ENCODE results near the gene GOLM1. TPM values are rescaled to one million over a fixed set of nuclear protein-coding genes. Genes with fewer than 3 reads are reported as not detected.

The GOLM1 gene
- total RNA-seq, 1 experiment from 2014 or later, result 71.6 TPM

DNA sequence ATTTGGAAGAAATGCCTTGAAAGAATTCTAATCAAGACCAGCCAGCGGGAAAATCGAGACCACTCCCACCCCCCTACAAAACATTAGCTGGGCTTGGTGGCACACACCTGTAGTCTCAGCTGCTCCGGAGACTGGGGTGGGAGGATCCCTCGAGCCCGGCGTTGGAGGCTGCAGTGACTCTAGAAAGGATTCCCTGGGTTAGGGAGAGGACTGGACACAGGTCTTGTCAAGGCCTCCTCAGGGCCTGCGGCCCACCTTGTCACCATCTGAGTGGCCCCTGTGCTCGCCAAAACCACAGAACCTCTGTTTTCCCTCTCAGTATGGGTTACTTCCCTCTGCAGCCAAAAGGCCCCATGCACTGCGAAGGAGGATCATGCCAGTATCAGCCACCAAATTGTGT lies 16.5 kb upstream of the GOLM1 start:
- H3K27ac ChIP-seq (ENCODE audit: insufficient read length, low read depth, low read length), result no peak overlapping the region
- H2BK12ac ChIP-seq (ENCODE audit: insufficient read length, low read depth, low read length), result no peak overlapping the region
- no peak overlapping the region for H3K4me2 ChIP-seq (ENCODE audit: insufficient read depth, insufficient read length, low read length)
- no peak overlapping the region for H2BK120ac ChIP-seq (ENCODE audit: low read depth, low read length, poor library complexity, severe bottlenecking)
- no peak overlapping the region for H3K23ac ChIP-seq (ENCODE audit: insufficient read length, low read depth, low read length)
- Mint-ChIP-seq H3K4me1 (peaks cover 8 to 12% of the 10 kb centered on the region in 2 experiments), H3K27ac (no peak overlapping the region), H3K9me3 (no peaks in the 10 kb centered on the region), H3K4me3 (no peak overlapping the region), H3K27me3 (ENCODE audit: low read depth) (peaks cover 39% of the 10 kb centered on the region), H3K36me3 (ENCODE audit: insufficient read depth in 1 of 3, low read depth in 3 of 3) (no peaks in the 10 kb centered on the region; a peak in 1 of 7 replicates)
- H2AK5ac ChIP-seq (ENCODE audit: insufficient read length, low read length), result no peak overlapping the region
- no peak overlapping the region for H3K4ac ChIP-seq (ENCODE audit: low read depth, low read length)
- H2BK5ac ChIP-seq (ENCODE audit: insufficient read length, low read length), result no peak overlapping the region
- no peak overlapping the region for H2BK15ac ChIP-seq (ENCODE audit: low read depth, low read length)
- no peak overlapping the region for H4K91ac ChIP-seq (ENCODE audit: insufficient read length, low read depth, low read length)
- H3K4me1 ChIP-seq (ENCODE audit: insufficient read depth, low read length), result no peaks in the 10 kb centered on the region
- no peak overlapping the region for H3K18ac ChIP-seq (ENCODE audit: insufficient read length, low read depth, low read length)
- H4K5ac ChIP-seq (ENCODE audit: insufficient read length, low read depth, low read length), result no peak overlapping the region
- no peak overlapping the region for H3K9ac ChIP-seq (ENCODE audit: extremely low read depth, insufficient read length, low read length)
- no peak overlapping the region for H3T11ph ChIP-seq (ENCODE audit: low read length)
- no peaks in the 10 kb centered on the region for H3K79me2 ChIP-seq (ENCODE audit: insufficient read depth, low read length)
- H3K56ac ChIP-seq (ENCODE audit: insufficient read length, low read depth, low read length), result no peak overlapping the region
- no peak overlapping the region for H3K14ac ChIP-seq (ENCODE audit: insufficient read depth, low read length)
- H3K79me1 ChIP-seq (ENCODE audit: insufficient read depth, low read depth, low read length, poor library complexity, severe bottlenecking), result no peaks in the 10 kb centered on the region
- H4K8ac ChIP-seq (replicated peaks; ENCODE audit: insufficient read length, low read depth, low read length), result no peak overlapping the region
- no peak for DNase-seq
- no peak overlapping the region for H2AFZ ChIP-seq (ENCODE audit: low read length)
- no peaks in the 10 kb centered on the region; the same call in 1 of the 2 replicates for H3K27me3 ChIP-seq (ENCODE audit: insufficient read depth, low read length)
- no CpG with 5 or more reads among the region's 9 CpGs for WGBS (ENCODE audit: extremely low coverage, insufficient read length, low lambda C conversion rate)
- H4K20me1 ChIP-seq (ENCODE audit: control insufficient read depth, insufficient read depth, insufficient read length), result no peaks in the 10 kb centered on the region
- no peaks in the 10 kb centered on the region for H3K23me2 ChIP-seq (ENCODE audit: insufficient read length, low read depth, low read length, poor library complexity, severe bottlenecking)
- no peak overlapping the region for H2BK20ac ChIP-seq (ENCODE audit: low read depth, low read length, poor library complexity, severe bottlenecking)
- TF ChIP-seq, protein P1, sequence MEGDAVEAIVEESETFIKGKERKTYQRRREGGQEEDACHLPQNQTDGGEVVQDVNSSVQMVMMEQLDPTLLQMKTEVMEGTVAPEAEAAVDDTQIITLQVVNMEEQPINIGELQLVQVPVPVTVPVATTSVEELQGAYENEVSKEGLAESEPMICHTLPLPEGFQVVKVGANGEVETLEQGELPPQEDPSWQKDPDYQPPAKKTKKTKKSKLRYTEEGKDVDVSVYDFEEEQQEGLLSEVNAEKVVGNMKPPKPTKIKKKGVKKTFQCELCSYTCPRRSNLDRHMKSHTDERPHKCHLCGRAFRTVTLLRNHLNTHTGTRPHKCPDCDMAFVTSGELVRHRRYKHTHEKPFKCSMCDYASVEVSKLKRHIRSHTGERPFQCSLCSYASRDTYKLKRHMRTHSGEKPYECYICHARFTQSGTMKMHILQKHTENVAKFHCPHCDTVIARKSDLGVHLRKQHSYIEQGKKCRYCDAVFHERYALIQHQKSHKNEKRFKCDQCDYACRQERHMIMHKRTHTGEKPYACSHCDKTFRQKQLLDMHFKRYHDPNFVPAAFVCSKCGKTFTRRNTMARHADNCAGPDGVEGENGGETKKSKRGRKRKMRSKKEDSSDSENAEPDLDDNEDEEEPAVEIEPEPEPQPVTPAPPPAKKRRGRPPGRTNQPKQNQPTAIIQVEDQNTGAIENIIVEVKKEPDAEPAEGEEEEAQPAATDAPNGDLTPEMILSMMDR (conservative IDR thresholded peaks at IDR 0.05), result no peak
- H3K9me3 ChIP-seq (ENCODE audit: control insufficient read depth, low read depth, low read length), result no peaks in the 10 kb centered on the region

Data from H9 (cell line).